Measurements from ENCODE around the gene GABRB3. TPM values are rescaled to one million over a fixed set of nuclear protein-coding genes. Genes with fewer than 3 reads are reported as not detected.

The GABRB3 gene
- total RNA-seq: not detected

GRCh38 chr15:26772154-26773066 lies at the start of gene GABRB3:
Gene GABRB3 (minus strand): TSS chr15:26773066.
- Histone ChIP-seq H3K27ac (no peak within 1 kb of the TSS), H3K4me1 (peaks cover 0 to 7% of the 10 kb centered on the region in 2 donors), H3K4me3 (peak within 1 kb of the TSS; percentile 58 to 59), H3K27me3 (peaks cover 6% of the 10 kb centered on the region), H3K9me3 (no peaks in the 10 kb centered on the region), H3K36me3 (no peaks in the 10 kb centered on the region)
- DNase-seq (ENCODE audit: low spot score in 2 of 2): no peak
- intact Hi-C loops (cut with DNase I): no loop called here
- TF ChIP-seq, protein P1, sequence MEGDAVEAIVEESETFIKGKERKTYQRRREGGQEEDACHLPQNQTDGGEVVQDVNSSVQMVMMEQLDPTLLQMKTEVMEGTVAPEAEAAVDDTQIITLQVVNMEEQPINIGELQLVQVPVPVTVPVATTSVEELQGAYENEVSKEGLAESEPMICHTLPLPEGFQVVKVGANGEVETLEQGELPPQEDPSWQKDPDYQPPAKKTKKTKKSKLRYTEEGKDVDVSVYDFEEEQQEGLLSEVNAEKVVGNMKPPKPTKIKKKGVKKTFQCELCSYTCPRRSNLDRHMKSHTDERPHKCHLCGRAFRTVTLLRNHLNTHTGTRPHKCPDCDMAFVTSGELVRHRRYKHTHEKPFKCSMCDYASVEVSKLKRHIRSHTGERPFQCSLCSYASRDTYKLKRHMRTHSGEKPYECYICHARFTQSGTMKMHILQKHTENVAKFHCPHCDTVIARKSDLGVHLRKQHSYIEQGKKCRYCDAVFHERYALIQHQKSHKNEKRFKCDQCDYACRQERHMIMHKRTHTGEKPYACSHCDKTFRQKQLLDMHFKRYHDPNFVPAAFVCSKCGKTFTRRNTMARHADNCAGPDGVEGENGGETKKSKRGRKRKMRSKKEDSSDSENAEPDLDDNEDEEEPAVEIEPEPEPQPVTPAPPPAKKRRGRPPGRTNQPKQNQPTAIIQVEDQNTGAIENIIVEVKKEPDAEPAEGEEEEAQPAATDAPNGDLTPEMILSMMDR (IDR thresholded peaks at IDR 0.05): no peak

- no peak for DNase-seq (ENCODE audit: low spot score in 2 of 2)
- TF ChIP-seq, protein P1 (IDR thresholded peaks at IDR 0.05): no peak
- Histone ChIP-seq H3K4me3 (no peak overlapping the region), H3K27me3 (no peaks in the 10 kb centered on the region), H3K4me1 (no peaks in the 10 kb centered on the region), H3K27ac (no peak overlapping the region), H3K9me3 (peaks cover 5 to 11% of the 10 kb centered on the region in 2 donors), H3K36me3 (no peaks in the 10 kb centered on the region)
- intact Hi-C loops (cut with DNase I): no loop called here
Observed at GRCh38 chr15:26807517-26808427, 34.9 kb upstream of the GABRB3 start.

- Histone ChIP-seq H3K27ac (no peak overlapping the region), H3K36me3 (no peaks in the 10 kb centered on the region), H3K4me1 (no peaks in the 10 kb centered on the region), H3K9me3 (peaks cover 0 to under 1% of the 10 kb centered on the region in 2 donors), H3K27me3 (no peaks in the 10 kb centered on the region), H3K4me3 (no peak overlapping the region)
- intact Hi-C loops (cut with DNase I): no loop called here
- TF ChIP-seq, protein P1 (IDR thresholded peaks at IDR 0.05): no peak
- DNase-seq (ENCODE audit: low spot score in 2 of 2): no peak
Observed at GRCh38 chr15:26806574-26806973, 33.7 kb upstream of the GABRB3 start.

DNA sequence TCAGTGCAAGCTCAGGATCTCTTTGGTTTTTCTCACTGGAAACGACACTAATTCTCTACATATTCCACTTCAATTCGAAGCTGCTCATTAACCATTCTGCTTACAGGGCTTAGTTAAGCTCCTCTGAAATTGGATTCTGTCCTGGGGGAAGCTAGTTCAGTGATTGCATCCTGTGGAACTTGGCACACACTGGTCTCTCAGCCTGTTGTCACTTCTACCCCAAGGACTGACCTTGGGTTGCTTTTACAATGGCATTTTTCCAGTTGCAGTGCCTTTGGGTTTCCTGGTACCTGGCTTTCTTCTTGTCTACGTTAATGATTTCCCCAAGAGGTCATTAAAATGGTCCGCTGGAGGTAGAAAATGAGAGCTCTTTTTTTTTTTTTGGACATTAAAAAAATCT lies 33.3 kb upstream of the GABRB3 start:
- Histone ChIP-seq H3K27me3 (no peaks in the 10 kb centered on the region), H3K27ac (no peak overlapping the region), H3K9me3 (no peaks in the 10 kb centered on the region), H3K36me3 (no peaks in the 10 kb centered on the region), H3K4me3 (no peak overlapping the region), H3K4me1 (no peaks in the 10 kb centered on the region)
- DNase-seq (ENCODE audit: low spot score in 2 of 2): no peak
- intact Hi-C loops (cut with DNase I): no loop called here
- TF ChIP-seq, protein P1 (IDR thresholded peaks at IDR 0.05): no peak

DNA sequence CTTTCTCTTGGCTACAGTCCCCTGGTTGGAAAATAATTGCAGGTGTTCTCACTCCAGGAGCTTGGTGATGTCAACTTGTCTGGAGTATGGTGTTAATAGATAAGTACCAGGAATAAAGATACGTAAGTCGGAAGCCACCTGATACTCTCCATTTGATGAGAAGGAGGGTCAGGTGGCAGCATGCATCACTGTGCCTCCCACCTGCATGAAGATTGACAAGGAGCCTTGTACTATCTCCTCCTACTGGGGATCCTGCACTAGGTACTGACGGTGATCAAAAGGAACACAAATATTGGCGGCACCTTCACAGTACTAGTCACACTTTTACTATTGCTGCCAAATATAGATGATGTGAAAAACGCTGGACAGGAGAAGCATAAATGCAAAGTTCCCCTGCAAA lies 32.6 kb upstream of the GABRB3 start:
- Histone ChIP-seq H3K36me3 (no peaks in the 10 kb centered on the region), H3K4me3 (no peak overlapping the region), H3K4me1 (no peaks in the 10 kb centered on the region), H3K27me3 (no peaks in the 10 kb centered on the region), H3K27ac (no peak overlapping the region), H3K9me3 (no peaks in the 10 kb centered on the region)
- DNase-seq (ENCODE audit: low spot score in 2 of 2): no peak
- TF ChIP-seq, protein P1 (IDR thresholded peaks at IDR 0.05): no peak
- intact Hi-C loops (cut with DNase I): no loop called here
